ENCODE measurements around the gene KIF26B. TPM values are rescaled to one million over a fixed set of nuclear protein-coding genes. Genes with fewer than 3 reads are reported as not detected.
A peak's percentile ranks its signal among the peaks of the same experiment; 100 is the strongest.

Gene KIF26B
- polyA plus RNA-seq, 2 donors = 0.04 to 0.12 TPM

GRCh38 chr1:245161866-245162265 lies 7.1 kb downstream of the KIF26B start:
- no peak overlapping the region for H3K4me3 ChIP-seq (ENCODE audit: low read depth in 1 of 2, low read length in 2 of 2)
- no peaks in the 10 kb centered on the region for H3K9me3 ChIP-seq (ENCODE audit: control insufficient read depth in 2 of 2, insufficient read depth in 1 of 2, low read depth in 1 of 2, low read length in 1 of 2)
- WGBS, 2 donors = 92 to 94% methylated on average over 8 of the region's 8 CpGs

GRCh38 chr1:245166471-245166885 lies 11.7 kb downstream of the KIF26B start:
- no peaks in the 10 kb centered on the region for H3K4me1 ChIP-seq (ENCODE audit: control insufficient read depth in 2 of 2, insufficient read depth in 2 of 2, low read length in 1 of 2)
- no peak overlapping the region for H3K27ac ChIP-seq (ENCODE audit: low read depth in 2 of 2, low read length in 1 of 2)
- H3K4me3 ChIP-seq (ENCODE audit: low read depth in 1 of 2, low read length in 2 of 2) = peak overlapping the region in 1 of 2 donors; percentile 6
- H3K9me3 ChIP-seq (ENCODE audit: control insufficient read depth in 2 of 2, insufficient read depth in 1 of 2, low read depth in 1 of 2, low read length in 1 of 2) = no peaks in the 10 kb centered on the region
- no peaks in the 10 kb centered on the region for H3K27me3 ChIP-seq (ENCODE audit: control insufficient read depth in 1 of 2, insufficient read depth in 2 of 2, low read length in 2 of 2)
- 26 to 35% methylated on average over 10 of the region's 10 CpGs for WGBS, 2 donors
- H3K36me3 ChIP-seq (ENCODE audit: control insufficient read depth in 2 of 2, insufficient read depth in 2 of 2, low read length in 1 of 2) = no peaks in the 10 kb centered on the region

More at GRCh38 chr1:245161866-245162265, 7.1 kb downstream of the KIF26B start:
- no peaks in the 10 kb centered on the region for H3K36me3 ChIP-seq (ENCODE audit: control insufficient read depth in 2 of 2, insufficient read depth in 2 of 2, low read length in 1 of 2)
- H3K27ac ChIP-seq (ENCODE audit: low read depth in 2 of 2, low read length in 1 of 2) = no peak overlapping the region
- no peaks in the 10 kb centered on the region for H3K27me3 ChIP-seq (ENCODE audit: control insufficient read depth in 1 of 2, insufficient read depth in 2 of 2, low read length in 2 of 2)
- H3K4me1 ChIP-seq (ENCODE audit: control insufficient read depth in 2 of 2, insufficient read depth in 2 of 2, low read length in 1 of 2) = peaks cover 0 to under 1% of the 10 kb centered on the region in 2 donors

GRCh38 chr1:245168086-245168485 lies 13.3 kb downstream of the KIF26B start:
- Histone ChIP-seq H3K27ac (ENCODE audit: low read depth in 2 of 2, low read length in 1 of 2) (no peak overlapping the region), H3K4me1 (ENCODE audit: control insufficient read depth in 2 of 2, insufficient read depth in 2 of 2, low read length in 1 of 2) (no peaks in the 10 kb centered on the region), H3K9me3 (ENCODE audit: control insufficient read depth in 2 of 2, insufficient read depth in 1 of 2, low read depth in 1 of 2, low read length in 1 of 2) (no peaks in the 10 kb centered on the region), H3K4me3 (ENCODE audit: low read depth in 1 of 2, low read length in 2 of 2) (no peak overlapping the region), H3K36me3 (ENCODE audit: control insufficient read depth in 2 of 2, insufficient read depth in 2 of 2, low read length in 1 of 2) (no peaks in the 10 kb centered on the region), H3K27me3 (ENCODE audit: control insufficient read depth in 1 of 2, insufficient read depth in 2 of 2, low read length in 2 of 2) (no peaks in the 10 kb centered on the region)
- WGBS, 2 donors = 67 to 68% methylated on average over 13 of the region's 13 CpGs

- Histone ChIP-seq H3K9me3 (ENCODE audit: control insufficient read depth in 2 of 2, insufficient read depth in 1 of 2, low read depth in 1 of 2, low read length in 1 of 2) (no peaks in the 10 kb centered on the region), H3K27me3 (ENCODE audit: control insufficient read depth in 1 of 2, insufficient read depth in 2 of 2, low read length in 2 of 2) (no peaks in the 10 kb centered on the region), H3K4me1 (ENCODE audit: control insufficient read depth in 2 of 2, insufficient read depth in 2 of 2, low read length in 1 of 2) (no peaks in the 10 kb centered on the region), H3K36me3 (ENCODE audit: control insufficient read depth in 2 of 2, insufficient read depth in 2 of 2, low read length in 1 of 2) (no peaks in the 10 kb centered on the region), H3K27ac (ENCODE audit: low read depth in 2 of 2, low read length in 1 of 2) (no peak overlapping the region), H3K4me3 (ENCODE audit: low read depth in 1 of 2, low read length in 2 of 2) (no peak overlapping the region)
- 79 to 90% methylated on average over 7 of the region's 7 CpGs for WGBS, 2 donors
Measured at GRCh38 chr1:245168906-245169305, 14.1 kb downstream of the KIF26B start.

GRCh38 chr1:245169376-245169775 lies 14.6 kb downstream of the KIF26B start:
- Histone ChIP-seq H3K4me1 (ENCODE audit: control insufficient read depth in 2 of 2, insufficient read depth in 2 of 2, low read length in 1 of 2) (no peaks in the 10 kb centered on the region), H3K9me3 (ENCODE audit: control insufficient read depth in 2 of 2, insufficient read depth in 1 of 2, low read depth in 1 of 2, low read length in 1 of 2) (no peaks in the 10 kb centered on the region), H3K27ac (ENCODE audit: low read depth in 2 of 2, low read length in 1 of 2) (no peak overlapping the region), H3K36me3 (ENCODE audit: control insufficient read depth in 2 of 2, insufficient read depth in 2 of 2, low read length in 1 of 2) (no peaks in the 10 kb centered on the region), H3K27me3 (ENCODE audit: control insufficient read depth in 1 of 2, insufficient read depth in 2 of 2, low read length in 2 of 2) (no peaks in the 10 kb centered on the region), H3K4me3 (ENCODE audit: low read depth in 1 of 2, low read length in 2 of 2) (no peak overlapping the region)
- 78 to 81% methylated on average over 7 of the region's 7 CpGs for WGBS, 2 donors

GRCh38 chr1:245172026-245172425 lies 17.2 kb downstream of the KIF26B start:
- no peaks in the 10 kb centered on the region for H3K4me1 ChIP-seq (ENCODE audit: control insufficient read depth in 2 of 2, insufficient read depth in 2 of 2, low read length in 1 of 2)
- H3K27ac ChIP-seq (ENCODE audit: low read depth in 2 of 2, low read length in 1 of 2) = no peak overlapping the region
- H3K27me3 ChIP-seq (ENCODE audit: control insufficient read depth in 1 of 2, insufficient read depth in 2 of 2, low read length in 2 of 2) = no peaks in the 10 kb centered on the region
- H3K9me3 ChIP-seq (ENCODE audit: control insufficient read depth in 2 of 2, insufficient read depth in 1 of 2, low read depth in 1 of 2, low read length in 1 of 2) = no peaks in the 10 kb centered on the region
- H3K4me3 ChIP-seq (ENCODE audit: low read depth in 1 of 2, low read length in 2 of 2) = no peak overlapping the region
- 68 to 69% methylated on average over 7 of the region's 7 CpGs for WGBS, 2 donors
- no peaks in the 10 kb centered on the region for H3K36me3 ChIP-seq (ENCODE audit: control insufficient read depth in 2 of 2, insufficient read depth in 2 of 2, low read length in 1 of 2)

GRCh38 chr1:245172829-245173228 lies 18.0 kb downstream of the KIF26B start:
- Histone ChIP-seq H3K36me3 (ENCODE audit: control insufficient read depth in 2 of 2, insufficient read depth in 2 of 2, low read length in 1 of 2) (no peaks in the 10 kb centered on the region), H3K4me1 (ENCODE audit: control insufficient read depth in 2 of 2, insufficient read depth in 2 of 2, low read length in 1 of 2) (no peaks in the 10 kb centered on the region), H3K27ac (ENCODE audit: low read depth in 2 of 2, low read length in 1 of 2) (no peak overlapping the region), H3K27me3 (ENCODE audit: control insufficient read depth in 1 of 2, insufficient read depth in 2 of 2, low read length in 2 of 2) (no peaks in the 10 kb centered on the region), H3K9me3 (ENCODE audit: control insufficient read depth in 2 of 2, insufficient read depth in 1 of 2, low read depth in 1 of 2, low read length in 1 of 2) (no peaks in the 10 kb centered on the region), H3K4me3 (ENCODE audit: low read depth in 1 of 2, low read length in 2 of 2) (no peak overlapping the region)
- 96 to 99% methylated on average over 2 of the region's 2 CpGs for WGBS, 2 donors

GRCh38 chr1:245173446-245174211 lies 18.8 kb downstream of the KIF26B start:
- WGBS, 2 donors = 56 to 59% methylated on average over 21 of the region's 21 CpGs
- Histone ChIP-seq H3K27me3 (ENCODE audit: control insufficient read depth in 1 of 2, insufficient read depth in 2 of 2, low read length in 2 of 2) (no peaks in the 10 kb centered on the region), H3K36me3 (ENCODE audit: control insufficient read depth in 2 of 2, insufficient read depth in 2 of 2, low read length in 1 of 2) (no peaks in the 10 kb centered on the region), H3K27ac (ENCODE audit: low read depth in 2 of 2, low read length in 1 of 2) (no peak overlapping the region), H3K9me3 (ENCODE audit: control insufficient read depth in 2 of 2, insufficient read depth in 1 of 2, low read depth in 1 of 2, low read length in 1 of 2) (no peaks in the 10 kb centered on the region), H3K4me3 (ENCODE audit: low read depth in 1 of 2, low read length in 2 of 2) (no peak overlapping the region), H3K4me1 (ENCODE audit: control insufficient read depth in 2 of 2, insufficient read depth in 2 of 2, low read length in 1 of 2) (no peaks in the 10 kb centered on the region)

- Histone ChIP-seq H3K27me3 (ENCODE audit: control insufficient read depth in 1 of 2, insufficient read depth in 2 of 2, low read length in 2 of 2) (no peaks in the 10 kb centered on the region), H3K36me3 (ENCODE audit: control insufficient read depth in 2 of 2, insufficient read depth in 2 of 2, low read length in 1 of 2) (no peaks in the 10 kb centered on the region), H3K4me1 (ENCODE audit: control insufficient read depth in 2 of 2, insufficient read depth in 2 of 2, low read length in 1 of 2) (no peaks in the 10 kb centered on the region), H3K27ac (ENCODE audit: low read depth in 2 of 2, low read length in 1 of 2) (no peak overlapping the region), H3K4me3 (ENCODE audit: low read depth in 1 of 2, low read length in 2 of 2) (no peak overlapping the region), H3K9me3 (ENCODE audit: control insufficient read depth in 2 of 2, insufficient read depth in 1 of 2, low read depth in 1 of 2, low read length in 1 of 2) (no peaks in the 10 kb centered on the region)
- WGBS, 2 donors = 71 to 81% methylated on average over 10 of the region's 10 CpGs
Measured at GRCh38 chr1:245177071-245177900, 22.5 kb downstream of the KIF26B start.
